SK-N-SH treated with all-trans-retinoic acid at 6 μM for 48 hours (cell line): ENCODE results near the gene WDTC1.

Source experiments
- CSDC2 ChIP-seq: fragments of 250-450 bp; sonication (Bioruptor Pico); IDR thresholded peaks from 2 replicates; pipeline ENCODE4 v1.5.0; 2020; ENCODE audit warnings: mild to moderate bottlenecking, moderate library complexity
- ESRRG ChIP-seq: fragments of 250-450 bp; sonication (Bioruptor Pico); IDR thresholded peaks from 2 replicates; pipeline ENCODE4 v1.6.1; 2021; ENCODE audit warnings: mild to moderate bottlenecking
- PATZ1 ChIP-seq: fragments of 250-450 bp; sonication (Bioruptor Pico); IDR thresholded peaks from 2 replicates; pipeline ENCODE4 v1.8.0; 2020; ENCODE audit warnings: mild to moderate bottlenecking, moderate library complexity, borderline replicate concordance
- TOX ChIP-seq: fragments of 250-450 bp; sonication (Bioruptor Pico); IDR thresholded peaks from 2 replicates; pipeline ENCODE4 v1.8.0; 2021; ENCODE audit warnings: mild to moderate bottlenecking, moderate library complexity, borderline replicate concordance
- ZFP3 ChIP-seq: fragments of 250-450 bp; sonication (Bioruptor Pico); IDR thresholded peaks from 2 replicates; pipeline ENCODE4 v1.5.0; 2020; ENCODE audit warnings: mild to moderate bottlenecking, moderate library complexity
- ZFP30 ChIP-seq: fragments of 450-650 bp; formaldehyde crosslinking; IDR thresholded peaks from 2 replicates; pipeline ENCODE4 v1.5.0; 2022; ENCODE audit warnings: mild to moderate bottlenecking, moderate library complexity

GRCh38 chr1:27218736-27219135 lies 15.7 kb upstream of the WDTC1 start:
- TF ChIP-seq ESRRG (CRISPR knock-in tag), result no peak
- TF ChIP-seq TOX (CRISPR knock-in tag), result no peak
- TF ChIP-seq PATZ1, result no peak
- TF ChIP-seq ZFP30 (CRISPR knock-in tag), result no peak
- no peak for TF ChIP-seq ZFP3 (CRISPR knock-in tag)
- TF ChIP-seq CSDC2 (CRISPR knock-in tag), result no peak
